Measurements from ENCODE around the gene NPPB. TPM values are rescaled to one million over a fixed set of nuclear protein-coding genes. Genes with fewer than 3 reads are reported as not detected.

The NPPB gene
- total and polyA plus RNA-seq, 9 of the 15 experiments (the other 6 are each of a cell fraction or from before 2014, with no cell fraction given) = not detected

DNA sequence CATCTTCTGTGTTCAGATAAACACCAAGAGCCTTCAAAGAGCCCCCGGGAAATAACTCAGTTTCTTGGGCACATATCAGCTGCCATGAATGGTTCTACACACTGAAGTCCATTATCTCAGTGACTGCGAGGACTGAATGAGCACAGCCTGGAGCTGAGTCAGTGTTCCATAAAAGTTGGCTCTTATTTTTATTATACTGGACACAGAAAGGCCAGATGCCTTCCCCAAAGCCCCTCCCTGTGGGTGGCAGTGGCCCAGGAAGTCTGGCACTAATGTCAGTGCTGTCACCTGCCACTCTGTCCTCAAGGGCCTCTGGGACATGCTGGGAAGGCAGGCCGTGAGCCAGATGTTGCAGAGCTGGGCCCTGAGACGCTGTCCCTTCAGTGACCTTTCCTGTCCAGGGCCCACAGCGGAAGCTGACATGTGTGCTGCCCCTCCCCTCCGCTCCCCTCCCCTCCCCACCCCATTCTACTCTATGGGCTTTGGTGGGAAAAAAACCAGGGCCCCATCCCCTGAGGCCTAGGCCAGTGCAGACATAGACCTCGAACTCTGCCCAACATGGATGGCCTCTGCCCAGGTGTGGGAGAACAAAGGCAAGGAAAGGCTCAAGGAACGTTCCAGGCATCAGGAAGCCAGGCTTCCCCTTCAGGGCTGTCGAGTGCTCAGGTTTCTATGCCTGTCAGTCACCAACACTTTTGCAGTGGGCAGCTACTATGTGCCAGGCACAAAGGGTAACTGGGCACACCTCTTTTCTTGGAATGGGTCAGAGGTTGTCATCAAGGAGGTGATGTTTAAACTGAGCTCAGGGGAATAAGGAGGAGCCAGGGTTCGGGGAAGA lies 22.4 kb upstream of the NPPB start:
- H3K9ac ChIP-seq (ENCODE audit: insufficient read depth in 1 of 2, low read depth in 2 of 2, low read length in 2 of 2) = peak overlapping the region; percentile 44 to 80
- peak overlapping the region; percentile 90 for H2AFZ ChIP-seq (ENCODE audit: low read depth, low read length)
- WGBS (ENCODE audit: insufficient coverage, low coverage, missing lambda C conversion rate) = 29% methylated on average over 7 of the region's 10 CpGs
- CTCF ChIA-PET (ENCODE audit: low intra/inter-chr PET ratio) = interaction anchor here (0.7 to 1.0 kb wide), 2 partner anchors 27 to 118 kb away, joined by 3 read pairs; no protein-coding TSS in a partner anchor
- H3K4me3 ChIP-seq = no peak overlapping the region
- no peaks in the 10 kb centered on the region; the same call in 2 of the 3 replicates for H3K79me2 ChIP-seq (ENCODE audit: control insufficient read depth, insufficient read depth, low read length)
- peaks cover 51 to 73% of the 10 kb centered on the region in 2 experiments for H3K4me1 ChIP-seq (replicated peaks in 1 of 2; ENCODE audit: control insufficient read depth in 2 of 2, insufficient read depth in 2 of 2, low read length in 2 of 2)
- H3K4me2 ChIP-seq (ENCODE audit: insufficient read depth, low read length) = peak overlapping the region; percentile 38
- intact Hi-C loops (cut with micrococcal nuclease) (loop anchor here (10.0 kb wide), 1 partner anchor 216 kb away; the partner anchor contains the start of gene FBXO6), in situ Hi-C loops (cut with MboI) (no loop called here)
- peak; percentile 68 to 92 (median 78) for DNase-seq (ENCODE audit: extremely low read depth in 1 of 4, low spot score in 3 of 4)
- no TSS peak for BruUV-seq (replicated peaks)
- peaks cover 3% of the 10 kb centered on the region; the same call in 1 of the 2 replicates for H3K9me3 ChIP-seq (replicated peaks; ENCODE audit: control insufficient read depth, insufficient read depth, low read depth, low read length)
- FAIRE-seq = peak; percentile 74
- no peaks in the 10 kb centered on the region for H3K27me3 ChIP-seq (ENCODE audit: control insufficient read depth in 2 of 2, insufficient read depth in 2 of 2, low read length in 2 of 2)
- H3K36me3 ChIP-seq (ENCODE audit: control insufficient read depth, insufficient read depth, low read length) = no peaks in the 10 kb centered on the region
- peak overlapping the region; percentile 82 for H3K27ac ChIP-seq (ENCODE audit: extremely low read depth, low read depth, low read length)
- peak; percentile 73 for ATAC-seq
- POLR2A ChIA-PET = interaction anchor here (0.7 to 6.7 kb wide), 7 partner anchors 10 to 38 kb away, joined by 3 to 159 read pairs (median 5); no protein-coding TSS in a partner anchor
- no peaks in the 10 kb centered on the region for H3K9me1 ChIP-seq (ENCODE audit: control insufficient read depth, insufficient read depth, low read length)
- H4K20me1 ChIP-seq (replicated peaks; ENCODE audit: control insufficient read depth, insufficient read depth, low read length) = no peaks in the 10 kb centered on the region
- no peak for TF ChIP-seq ZNF57 (CRISPR knock-in tag; IDR thresholded peaks at IDR 0.05)
- TF ChIP-seq ZFP36 (IDR thresholded peaks at IDR 0.05; ENCODE audit: low read depth, low read length, partially characterized antibody) = no peak
- no peak for TF ChIP-seq MYNN (IDR thresholded peaks at IDR 0.05)
- no peak for TF ChIP-seq MYNN (CRISPR knock-in tag; IDR thresholded peaks at IDR 0.05)
- TF ChIP-seq, protein P1, sequence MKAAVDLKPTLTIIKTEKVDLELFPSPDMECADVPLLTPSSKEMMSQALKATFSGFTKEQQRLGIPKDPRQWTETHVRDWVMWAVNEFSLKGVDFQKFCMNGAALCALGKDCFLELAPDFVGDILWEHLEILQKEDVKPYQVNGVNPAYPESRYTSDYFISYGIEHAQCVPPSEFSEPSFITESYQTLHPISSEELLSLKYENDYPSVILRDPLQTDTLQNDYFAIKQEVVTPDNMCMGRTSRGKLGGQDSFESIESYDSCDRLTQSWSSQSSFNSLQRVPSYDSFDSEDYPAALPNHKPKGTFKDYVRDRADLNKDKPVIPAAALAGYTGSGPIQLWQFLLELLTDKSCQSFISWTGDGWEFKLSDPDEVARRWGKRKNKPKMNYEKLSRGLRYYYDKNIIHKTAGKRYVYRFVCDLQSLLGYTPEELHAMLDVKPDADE (conservative IDR thresholded peaks at IDR 0.05; ENCODE audit: control insufficient read depth, low read depth, low read length) = no peak
- TF ChIP-seq NRF1 (conservative IDR thresholded peaks at IDR 0.05 in 1 of 2, IDR thresholded peaks at IDR 0.05 in 1 of 2) = peak; percentile 10 to 28; a peak in 1 of 4 replicates
- no peak for TF ChIP-seq ILK (tag; IDR thresholded peaks at IDR 0.05; ENCODE audit: borderline replicate concordance, low read depth)
- TF ChIP-seq MEIS2 (IDR thresholded peaks at IDR 0.05; ENCODE audit: partially characterized antibody) = peak; percentile 49
- TF ChIP-seq HDAC6 (IDR thresholded peaks at IDR 0.05; ENCODE audit: low read depth, low read length) = no peak
- TF ChIP-seq NFE2 (IDR thresholded peaks at IDR 0.05; ENCODE audit: low read depth) = no peak
- TF ChIP-seq NFATC3 (IDR thresholded peaks at IDR 0.05) = no peak
- TF ChIP-seq POLR3G (IDR thresholded peaks at IDR 0.05; ENCODE audit: extremely low read depth, insufficient read length, insufficient replicate concordance) = no peak
- TF ChIP-seq, protein P2, sequence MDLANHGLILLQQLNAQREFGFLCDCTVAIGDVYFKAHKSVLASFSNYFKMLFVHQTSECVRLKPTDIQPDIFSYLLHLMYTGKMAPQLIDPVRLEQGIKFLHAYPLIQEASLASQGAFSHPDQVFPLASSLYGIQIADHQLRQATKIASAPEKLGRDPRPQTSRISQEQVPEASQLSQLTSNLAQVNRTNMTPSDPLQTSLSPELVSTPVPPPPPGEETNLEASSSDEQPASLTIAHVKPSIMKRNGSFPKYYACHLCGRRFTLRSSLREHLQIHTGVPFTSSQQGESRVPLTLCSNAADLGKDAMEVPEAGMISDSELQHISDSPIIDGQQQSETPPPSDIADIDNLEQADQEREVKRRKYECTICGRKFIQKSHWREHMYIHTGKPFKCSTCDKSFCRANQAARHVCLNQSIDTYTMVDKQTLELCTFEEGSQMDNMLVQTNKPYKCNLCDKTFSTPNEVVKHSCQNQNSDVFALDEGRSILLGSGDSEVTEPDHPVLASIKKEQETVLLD (IDR thresholded peaks at IDR 0.05) = no peak
- TF ChIP-seq NFRKB (IDR thresholded peaks at IDR 0.05; ENCODE audit: low read depth) = 0 out of 2 replicates have a peak, but pooled peaks have one; percentile 37
- no peak for TF ChIP-seq NFXL1 (CRISPR knock-in tag; IDR thresholded peaks at IDR 0.05)
- TF ChIP-seq, protein P3, sequence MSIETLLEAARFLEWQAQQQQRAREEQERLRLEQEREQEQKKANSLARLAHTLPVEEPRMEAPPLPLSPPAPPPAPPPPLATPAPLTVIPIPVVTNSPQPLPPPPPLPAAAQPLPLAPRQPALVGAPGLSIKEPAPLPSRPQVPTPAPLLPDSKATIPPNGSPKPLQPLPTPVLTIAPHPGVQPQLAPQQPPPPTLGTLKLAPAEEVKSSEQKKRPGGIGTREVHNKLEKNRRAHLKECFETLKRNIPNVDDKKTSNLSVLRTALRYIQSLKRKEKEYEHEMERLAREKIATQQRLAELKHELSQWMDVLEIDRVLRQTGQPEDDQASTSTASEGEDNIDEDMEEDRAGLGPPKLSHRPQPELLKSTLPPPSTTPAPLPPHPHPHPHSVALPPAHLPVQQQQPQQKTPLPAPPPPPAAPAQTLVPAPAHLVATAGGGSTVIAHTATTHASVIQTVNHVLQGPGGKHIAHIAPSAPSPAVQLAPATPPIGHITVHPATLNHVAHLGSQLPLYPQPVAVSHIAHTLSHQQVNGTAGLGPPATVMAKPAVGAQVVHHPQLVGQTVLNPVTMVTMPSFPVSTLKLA (conservative IDR thresholded peaks at IDR 0.05) = 0 out of 4 replicates have a peak, but pooled peaks of 1 of the 2 experiments have one; percentile 19

Measured in K562 (cell line).